ENCODE data around the gene MEIOB. TPM values are rescaled to one million over a fixed set of nuclear protein-coding genes. Genes with fewer than 3 reads are reported as not detected.

MEIOB gene
- total and polyA plus RNA-seq, 2 experiments from 2014 or later, result 0.14 TPM; not detected in 1

- no peaks in the 10 kb centered on the region for H4K20me1 ChIP-seq (ENCODE audit: insufficient read depth)
- DNase-seq, result no peak
- no peak overlapping the region for H3K4me2 ChIP-seq (ENCODE audit: unreplicated experiment)
- H3K4me3 ChIP-seq, result no peak overlapping the region
- no peaks in the 10 kb centered on the region for H3K9me2 ChIP-seq (ENCODE audit: insufficient read depth)
- no peak overlapping the region for H3K27ac ChIP-seq
- no peaks in the 10 kb centered on the region for H3K9me3 ChIP-seq (ENCODE audit: low read depth)
- in situ Hi-C loops (cut with MboI), result no loop called here
- H3K79me2 ChIP-seq (ENCODE audit: insufficient read depth), result 0 out of 2 replicates have a peak, but pooled peaks cover 3% of the 10 kb centered on the region
- no peak overlapping the region for H3K9ac ChIP-seq
- H3K36me3 ChIP-seq (ENCODE audit: low read depth), result no peaks in the 10 kb centered on the region; the same call in 1 of the 2 replicates
- no peaks in the 10 kb centered on the region for H3F3A ChIP-seq (ENCODE audit: insufficient read depth)
- H3K27me3 ChIP-seq (replicated peaks; ENCODE audit: insufficient read depth), result no peaks in the 10 kb centered on the region
- WGBS, 2 experiments (ENCODE audit: low coverage in 1 of 2, low lambda C conversion rate in 2 of 2, missing lambda C conversion rate in 2 of 2), result 83 to 86% methylated on average over 48 to 54 of the region's 59 CpGs
- H3K4me1 ChIP-seq (ENCODE audit: insufficient read depth), result no peaks in the 10 kb centered on the region
- H2AFZ ChIP-seq, result no peak overlapping the region
- TF ChIP-seq EZH2phosphoT487 (IDR thresholded peaks at IDR 0.05; ENCODE audit: insufficient read depth, low read depth) (no peak), EZH2 (IDR thresholded peaks at IDR 0.05; ENCODE audit: insufficient read depth, poor library complexity, severe bottlenecking) (no peak)
Measured at GRCh38 chr16:1791943-1792812, 79.8 kb downstream of the MEIOB start.

- Histone ChIP-seq H3K4me1 (ENCODE audit: insufficient read depth) (no peaks in the 10 kb centered on the region), H3K4me2 (ENCODE audit: unreplicated experiment) (no peak overlapping the region), H3K36me3 (ENCODE audit: low read depth) (no peaks in the 10 kb centered on the region; the same call in 1 of the 2 replicates), H3K9me3 (ENCODE audit: low read depth) (no peaks in the 10 kb centered on the region), H4K20me1 (ENCODE audit: insufficient read depth) (no peaks in the 10 kb centered on the region), H3K27ac (no peak overlapping the region), H2AFZ (no peak overlapping the region), H3F3A (ENCODE audit: insufficient read depth) (no peaks in the 10 kb centered on the region), H3K79me2 (ENCODE audit: insufficient read depth) (peaks cover 11% of the 10 kb centered on the region), H3K4me3 (no peak overlapping the region), H3K9me2 (ENCODE audit: insufficient read depth) (no peaks in the 10 kb centered on the region), H3K27me3 (replicated peaks; ENCODE audit: insufficient read depth) (no peaks in the 10 kb centered on the region), H3K9ac (no peak overlapping the region)
- no peak for DNase-seq
- TF ChIP-seq EZH2 (IDR thresholded peaks at IDR 0.05; ENCODE audit: insufficient read depth, poor library complexity, severe bottlenecking) (no peak), EZH2phosphoT487 (IDR thresholded peaks at IDR 0.05; ENCODE audit: insufficient read depth, low read depth) (no peak)
- 95 to 96% methylated on average over 46 to 53 of the region's 53 CpGs for WGBS, 2 experiments (ENCODE audit: low coverage in 1 of 2, low lambda C conversion rate in 2 of 2, missing lambda C conversion rate in 2 of 2)
- in situ Hi-C loops (cut with MboI), result no loop called here
Measured at GRCh38 chr16:1791256-1791942, 80.6 kb downstream of the MEIOB start.

GRCh38 chr16:1790611-1791255 lies 81.2 kb downstream of the MEIOB start:
- no peaks in the 10 kb centered on the region for H3K27me3 ChIP-seq (replicated peaks; ENCODE audit: insufficient read depth)
- 96% methylated on average over 39 to 44 of the region's 44 CpGs for WGBS, 2 experiments (ENCODE audit: low coverage in 1 of 2, low lambda C conversion rate in 2 of 2, missing lambda C conversion rate in 2 of 2)

GRCh38 chr16:1790261-1790610 lies 81.7 kb downstream of the MEIOB start:
- WGBS, 2 experiments (ENCODE audit: low coverage in 1 of 2, low lambda C conversion rate in 2 of 2, missing lambda C conversion rate in 2 of 2), result 85% methylated on average over 15 of the region's 15 CpGs
- H3K9me3 ChIP-seq (ENCODE audit: low read depth), result no peaks in the 10 kb centered on the region
- no peak overlapping the region for H2AFZ ChIP-seq
- H3K9ac ChIP-seq, result no peak overlapping the region
- H3K36me3 ChIP-seq (ENCODE audit: low read depth), result no peaks in the 10 kb centered on the region; the same call in 1 of the 2 replicates
- H3K4me3 ChIP-seq, result no peak overlapping the region
- no peaks in the 10 kb centered on the region for H3F3A ChIP-seq (ENCODE audit: insufficient read depth)
- DNase-seq, result no peak
- peaks cover 23% of the 10 kb centered on the region for H3K79me2 ChIP-seq (ENCODE audit: insufficient read depth)
- H3K27ac ChIP-seq, result no peak overlapping the region
- no peak for TF ChIP-seq EZH2phosphoT487 (IDR thresholded peaks at IDR 0.05; ENCODE audit: insufficient read depth, low read depth)
- TF ChIP-seq EZH2 (IDR thresholded peaks at IDR 0.05; ENCODE audit: insufficient read depth, poor library complexity, severe bottlenecking), result no peak
- no peaks in the 10 kb centered on the region for H4K20me1 ChIP-seq (ENCODE audit: insufficient read depth)
- no peaks in the 10 kb centered on the region for H3K9me2 ChIP-seq (ENCODE audit: insufficient read depth)
- in situ Hi-C loops (cut with MboI), result no loop called here
- H3K4me1 ChIP-seq (ENCODE audit: insufficient read depth), result no peaks in the 10 kb centered on the region
- no peaks in the 10 kb centered on the region for H3K27me3 ChIP-seq (replicated peaks; ENCODE audit: insufficient read depth)
- H3K4me2 ChIP-seq (ENCODE audit: unreplicated experiment), result no peak overlapping the region

More at GRCh38 chr16:1790611-1791255, 81.2 kb downstream of the MEIOB start:
- Histone ChIP-seq H3K9me3 (ENCODE audit: low read depth) (no peaks in the 10 kb centered on the region), H2AFZ (no peak overlapping the region), H3K4me3 (no peak overlapping the region), H3K27ac (no peak overlapping the region), H3K9ac (no peak overlapping the region), H3K79me2 (ENCODE audit: insufficient read depth) (peaks cover 18% of the 10 kb centered on the region), H3K4me1 (ENCODE audit: insufficient read depth) (no peaks in the 10 kb centered on the region), H3K9me2 (ENCODE audit: insufficient read depth) (no peaks in the 10 kb centered on the region), H4K20me1 (ENCODE audit: insufficient read depth) (no peaks in the 10 kb centered on the region), H3K36me3 (ENCODE audit: low read depth) (no peaks in the 10 kb centered on the region; the same call in 1 of the 2 replicates), H3K4me2 (ENCODE audit: unreplicated experiment) (no peak overlapping the region), H3F3A (ENCODE audit: insufficient read depth) (no peaks in the 10 kb centered on the region)
- DNase-seq, result no peak
- in situ Hi-C loops (cut with MboI), result no loop called here
- TF ChIP-seq EZH2 (IDR thresholded peaks at IDR 0.05; ENCODE audit: insufficient read depth, poor library complexity, severe bottlenecking) (no peak), EZH2phosphoT487 (IDR thresholded peaks at IDR 0.05; ENCODE audit: insufficient read depth, low read depth) (no peak)
